K562 (cell line): ENCODE data around the gene ANKRD6. TPM values are rescaled to one million over a fixed set of nuclear protein-coding genes. Genes with fewer than 3 reads are reported as not detected.
A peak's percentile ranks its signal among the peaks of the same experiment; 100 is the strongest.

Source experiments
- CBFB ChIP-seq: sonication (generic); formaldehyde crosslinking; IDR thresholded peaks from 2 replicates; pipeline ENCODE4 v1.4.0; 2020; ENCODE audit warnings: mild to moderate bottlenecking, missing genetic modification reagents
- CHD2 ChIP-seq: IDR thresholded peaks from 2 replicates; pipeline ENCODE4 v1.6.1; 2011; ENCODE audit warnings: low read depth, low read length
- CREB1 ChIP-seq, 2 experiments: sonication (generic) in 1 of 2; formaldehyde crosslinking in 1 of 2; IDR thresholded peaks; 2 replicates each; pipeline versions ENCODE4 v1.6.1 to v1.8.0; 2012 to 2022; ENCODE audit warnings: inconsistent platforms in 1 of 2, mild to moderate bottlenecking in 1 of 2, missing genetic modification reagents in 1 of 2, moderate library complexity in 1 of 2
- CREB3 ChIP-seq: fragments of 450-650 bp; conservative IDR thresholded peaks from 2 replicates; pipeline ENCODE4 v1.6.1; 2016; ENCODE audit warnings: missing genetic modification characterization, low read depth, mild to moderate bottlenecking, missing compliant biosample characterization, moderate library complexity
- HNRNPLL ChIP-seq: fragments of 200-400 bp; formaldehyde crosslinking; IDR thresholded peaks from 2 replicates; pipeline ENCODE4 v1.6.1; 2017; ENCODE audit warnings: low read length, low read depth, mild to moderate bottlenecking; ENCODE audit not compliant: poor library complexity, severe bottlenecking
- L3MBTL2 ChIP-seq: fragments of 450-650 bp; IDR thresholded peaks from 2 replicates; pipeline ENCODE4 v1.6.1; 2016; ENCODE audit warnings: mild to moderate bottlenecking, moderate library complexity
- NFIC ChIP-seq: fragments of 450-650 bp; IDR thresholded peaks from 2 replicates; pipeline ENCODE4 v1.6.1; 2017; ENCODE audit warnings: mild to moderate bottlenecking, inconsistent platforms
- NR2C2 ChIP-seq, 2 experiments: fragments of 200-800 bp in 1 of 2; sonication (Bioruptor generic) in 1 of 2; sonication (generic) in 1 of 2; formaldehyde crosslinking in 1 of 2; IDR thresholded peaks; 2 replicates each; pipeline versions ENCODE4 v1.6.1 to v1.8.0; 2016 to 2022; ENCODE audit warnings: mild to moderate bottlenecking in 1 of 2, missing compliant biosample characterization in 1 of 2, missing genetic modification characterization in 1 of 2, missing genetic modification reagents in 1 of 2
- POLR2G ChIP-seq: fragments of 200-400 bp; formaldehyde crosslinking; IDR thresholded peaks from 2 replicates; pipeline ENCODE4 v1.6.1; 2017; ENCODE audit warnings: low read depth, mild to moderate bottlenecking, antibody characterized with exemption, low read length, moderate library complexity
- STAT6 ChIP-seq: sonication (generic); formaldehyde crosslinking; IDR thresholded peaks from 2 replicates; pipeline ENCODE4 v1.8.1; 2023; ENCODE audit warnings: mild to moderate bottlenecking, missing genetic modification reagents
- TCF3 ChIP-seq: sonication (generic); formaldehyde crosslinking; IDR thresholded peaks from 2 replicates; pipeline ENCODE4 v1.4.0; 2020; ENCODE audit warnings: mild to moderate bottlenecking, missing genetic modification reagents
- TEAD1 ChIP-seq, 2 experiments: fragments of 450-650 bp in 1 of 2; sonication (generic) in 1 of 2; formaldehyde crosslinking; IDR thresholded peaks; 2 replicates each; pipeline versions ENCODE4 v1.4.0 to v1.8.0; 2020 to 2022; ENCODE audit warnings: mild to moderate bottlenecking in 2 of 2, missing genetic modification reagents in 1 of 2
- TFAP4 ChIP-seq: sonication (generic); formaldehyde crosslinking; IDR thresholded peaks from 2 replicates; pipeline ENCODE4 v1.8.0; 2022; ENCODE audit warnings: missing genetic modification reagents, mild to moderate bottlenecking, moderate library complexity, borderline replicate concordance
- ZBTB17 ChIP-seq: fragments of 450-650 bp; formaldehyde crosslinking; IDR thresholded peaks from 2 replicates; pipeline ENCODE4 v1.4.0; 2020; ENCODE audit warnings: mild to moderate bottlenecking
- ZNF12 ChIP-seq: sonication (generic); formaldehyde crosslinking; IDR thresholded peaks from 2 replicates; pipeline ENCODE4 v1.4.0; 2020; ENCODE audit warnings: mild to moderate bottlenecking, missing genetic modification reagents
- ZNF121 ChIP-seq: sonication (generic); formaldehyde crosslinking; conservative IDR thresholded peaks from 2 replicates; pipeline ENCODE4 v1.8.0; 2022; ENCODE audit warnings: missing genetic modification reagents
- ZNF143 ChIP-seq: sonication (generic); formaldehyde crosslinking; IDR thresholded peaks from 2 replicates; pipeline ENCODE4 v1.9.0; 2022; ENCODE audit warnings: mild to moderate bottlenecking, missing genetic modification reagents
- ZNF212 ChIP-seq: fragments of 450-650 bp; formaldehyde crosslinking; IDR thresholded peaks from 2 replicates; pipeline ENCODE4 v1.4.0; 2020; ENCODE audit warnings: mild to moderate bottlenecking
- ZNF699 ChIP-seq: fragments of 250-450 bp; sonication (Bioruptor Pico); IDR thresholded peaks from 2 replicates; pipeline ENCODE4 v1.8.0; 2021; ENCODE audit warnings: mild to moderate bottlenecking, moderate library complexity; ENCODE audit not compliant: insufficient replicate concordance
- polyA plus RNA-seq, 8 experiments: library from polyadenylated mRNA; depleted of rRNA in 4 of 8; stranded (reverse) in 5 of 8; unstranded in 3 of 8; fragments of >200 nt; fragmentation: Nextera tagmentation in 2 of 8; fragmentation: Illumina TruSeq in 1 of 8; extraction: Ambion mirVana in 2 of 8; extraction: Trizol in 1 of 8; gene quantifications; 2 replicates each; pipeline versions ENCODE4 v1.2.1 to v1.2.3, GENCODE V29; 2011 to 2014; ENCODE audit warnings: inconsistent platforms in 1 of 8, missing spikeins in 1 of 8
- total RNA-seq, 7 experiments: library from RNA; depleted of rRNA in 6 of 7; stranded (reverse); fragments of >200 nt in 6 of 7; fragmentation: Illumina TruSeq in 2 of 7; extraction: Trizol in 2 of 7; gene quantifications; 2 replicates each; pipeline versions ENCODE4 v1.2.1 to v1.2.3, GENCODE V29; 2011 to 2021; ENCODE audit warnings: low replicate concordance in 1 of 7
- TF ChIP-seq, protein P1 (sequence below): fragments of 450-650 bp; formaldehyde crosslinking; IDR thresholded peaks from 2 replicates; pipeline ENCODE4 v1.4.0; 2020; ENCODE audit warnings: mild to moderate bottlenecking, moderate library complexity

The ANKRD6 gene
- total and polyA plus RNA-seq, 9 of the 15 experiments (the other 6 are each of a cell fraction or from before 2014, with no cell fraction given) = 0.04 to 0.22 (median 0.08) TPM; not detected in 4

DNA sequence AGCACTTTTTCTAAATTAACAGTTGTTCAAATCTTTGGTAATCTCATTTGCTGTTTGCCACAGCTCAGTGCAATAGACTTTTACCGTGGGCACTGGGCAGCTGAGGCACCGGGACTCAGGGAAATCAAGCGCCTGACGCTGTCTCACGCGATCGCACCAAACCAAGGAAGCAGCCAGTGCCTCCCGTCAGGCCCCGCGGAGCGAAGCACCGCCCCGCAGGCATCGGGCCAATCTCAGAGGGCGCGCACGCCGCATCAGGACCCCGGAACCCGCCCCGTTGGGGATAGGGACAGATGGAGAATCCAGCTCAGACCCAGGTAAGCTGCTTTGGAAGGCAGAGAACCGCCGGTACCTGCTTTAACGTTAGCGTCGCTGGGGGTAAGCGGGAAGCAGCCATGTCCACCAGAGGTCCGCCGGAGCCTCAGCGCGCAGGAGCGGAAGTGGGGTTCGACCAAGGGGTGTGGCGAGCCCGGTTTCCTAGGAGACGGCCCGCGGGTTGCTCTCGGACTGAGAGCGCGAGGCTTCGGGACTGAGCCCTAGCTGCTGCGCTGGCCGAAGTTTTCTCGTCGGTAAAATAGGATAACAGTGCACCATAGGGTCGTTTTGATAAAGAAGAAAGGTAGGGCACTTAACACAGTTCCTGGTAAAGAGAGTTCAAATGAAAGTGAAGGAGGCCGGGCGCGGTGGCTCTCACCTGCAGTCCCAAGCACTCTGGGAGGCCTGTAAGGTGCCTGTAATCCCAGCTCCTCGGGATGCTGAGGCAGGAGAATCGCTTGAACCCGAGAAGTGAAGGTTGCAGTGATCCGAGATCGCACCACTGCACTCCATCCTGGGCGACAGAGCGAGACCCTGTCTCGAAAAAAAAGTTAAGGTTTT is 205.6 kb downstream of the ANKRD6 start, which contains the start of gene LYRM2 (continued):
- TF ChIP-seq ZNF699 (no peak), STAT6 (CRISPR knock-in tag) (peak; percentile 67; the same call in 1 of the 2 replicates), NR2C2 (CRISPR knock-in tag; IDR thresholded peaks at IDR 0.05) (no peak), NR2C2 (tag; IDR thresholded peaks at IDR 0.05) (peak; percentile 73; the same call in 1 of the 2 replicates), TCF3 (peak; percentile 43; the same call in 1 of the 2 replicates), ZBTB17 (CRISPR knock-in tag) (peak; percentile 70; the same call in 1 of the 2 replicates), ZNF12 (CRISPR knock-in tag) (0 out of 2 replicates have a peak, but pooled peaks have one; percentile 47), L3MBTL2 (peak; percentile 89), ZNF212 (CRISPR knock-in tag) (no peak), CREB1 (IDR thresholded peaks at IDR 0.05) (peak; percentile 40; the same call in 1 of the 2 replicates), CREB1 (CRISPR knock-in tag; IDR thresholded peaks at IDR 0.05) (no peak), HNRNPLL (peak; percentile 59), CREB3 (tag) (peak; percentile 73; the same call in 1 of the 2 replicates), TEAD1 (CRISPR knock-in tag; IDR thresholded peaks at IDR 0.05) (0 out of 4 replicates have a peak, but pooled peaks of 1 of the 2 experiments have one; percentile 29), TFAP4 (CRISPR knock-in tag) (peak; percentile 75; the same call in 1 of the 2 replicates), ZNF121 (CRISPR knock-in tag) (0 out of 2 replicates have a peak, but pooled peaks have one; percentile 11), CBFB (CRISPR knock-in tag) (0 out of 2 replicates have a peak, but pooled peaks have one; percentile 20), NFIC (peak; percentile 98), ZNF143 (peak; percentile 64; the same call in 1 of the 2 replicates), POLR2G (peak; percentile 92), CHD2 (peak; percentile 83)
- TF ChIP-seq, protein P1, sequence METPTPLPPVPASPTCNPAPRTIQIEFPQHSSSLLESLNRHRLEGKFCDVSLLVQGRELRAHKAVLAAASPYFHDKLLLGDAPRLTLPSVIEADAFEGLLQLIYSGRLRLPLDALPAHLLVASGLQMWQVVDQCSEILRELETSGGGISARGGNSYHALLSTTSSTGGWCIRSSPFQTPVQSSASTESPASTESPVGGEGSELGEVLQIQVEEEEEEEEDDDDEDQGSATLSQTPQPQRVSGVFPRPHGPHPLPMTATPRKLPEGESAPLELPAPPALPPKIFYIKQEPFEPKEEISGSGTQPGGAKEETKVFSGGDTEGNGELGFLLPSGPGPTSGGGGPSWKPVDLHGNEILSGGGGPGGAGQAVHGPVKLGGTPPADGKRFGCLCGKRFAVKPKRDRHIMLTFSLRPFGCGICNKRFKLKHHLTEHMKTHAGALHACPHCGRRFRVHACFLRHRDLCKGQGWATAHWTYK = peak; percentile 43; the same call in 1 of the 2 replicates
